A549 treated with CORT108297 at 1 μM for 4 hours (cell line): ENCODE results near the gene PCDH17. TPM values are rescaled to one million over a fixed set of nuclear protein-coding genes. Genes with fewer than 3 reads are reported as not detected.

Experiments
- total RNA-seq: library from RNA; stranded (reverse); fragments of 200-300 nt; extraction: Qiagen RNA extraction; gene quantifications from 5 replicates; pipeline ENCODE4 v1.2.3, GENCODE V29; 2022

The PCDH17 gene, protein sequence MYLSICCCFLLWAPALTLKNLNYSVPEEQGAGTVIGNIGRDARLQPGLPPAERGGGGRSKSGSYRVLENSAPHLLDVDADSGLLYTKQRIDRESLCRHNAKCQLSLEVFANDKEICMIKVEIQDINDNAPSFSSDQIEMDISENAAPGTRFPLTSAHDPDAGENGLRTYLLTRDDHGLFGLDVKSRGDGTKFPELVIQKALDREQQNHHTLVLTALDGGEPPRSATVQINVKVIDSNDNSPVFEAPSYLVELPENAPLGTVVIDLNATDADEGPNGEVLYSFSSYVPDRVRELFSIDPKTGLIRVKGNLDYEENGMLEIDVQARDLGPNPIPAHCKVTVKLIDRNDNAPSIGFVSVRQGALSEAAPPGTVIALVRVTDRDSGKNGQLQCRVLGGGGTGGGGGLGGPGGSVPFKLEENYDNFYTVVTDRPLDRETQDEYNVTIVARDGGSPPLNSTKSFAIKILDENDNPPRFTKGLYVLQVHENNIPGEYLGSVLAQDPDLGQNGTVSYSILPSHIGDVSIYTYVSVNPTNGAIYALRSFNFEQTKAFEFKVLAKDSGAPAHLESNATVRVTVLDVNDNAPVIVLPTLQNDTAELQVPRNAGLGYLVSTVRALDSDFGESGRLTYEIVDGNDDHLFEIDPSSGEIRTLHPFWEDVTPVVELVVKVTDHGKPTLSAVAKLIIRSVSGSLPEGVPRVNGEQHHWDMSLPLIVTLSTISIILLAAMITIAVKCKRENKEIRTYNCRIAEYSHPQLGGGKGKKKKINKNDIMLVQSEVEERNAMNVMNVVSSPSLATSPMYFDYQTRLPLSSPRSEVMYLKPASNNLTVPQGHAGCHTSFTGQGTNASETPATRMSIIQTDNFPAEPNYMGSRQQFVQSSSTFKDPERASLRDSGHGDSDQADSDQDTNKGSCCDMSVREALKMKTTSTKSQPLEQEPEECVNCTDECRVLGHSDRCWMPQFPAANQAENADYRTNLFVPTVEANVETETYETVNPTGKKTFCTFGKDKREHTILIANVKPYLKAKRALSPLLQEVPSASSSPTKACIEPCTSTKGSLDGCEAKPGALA (N-terminal part only)
- 0.01 to 0.04 TPM (median 0.02 TPM) in 4 of 5 replicates, not detected in the other for total RNA-seq

DNA sequence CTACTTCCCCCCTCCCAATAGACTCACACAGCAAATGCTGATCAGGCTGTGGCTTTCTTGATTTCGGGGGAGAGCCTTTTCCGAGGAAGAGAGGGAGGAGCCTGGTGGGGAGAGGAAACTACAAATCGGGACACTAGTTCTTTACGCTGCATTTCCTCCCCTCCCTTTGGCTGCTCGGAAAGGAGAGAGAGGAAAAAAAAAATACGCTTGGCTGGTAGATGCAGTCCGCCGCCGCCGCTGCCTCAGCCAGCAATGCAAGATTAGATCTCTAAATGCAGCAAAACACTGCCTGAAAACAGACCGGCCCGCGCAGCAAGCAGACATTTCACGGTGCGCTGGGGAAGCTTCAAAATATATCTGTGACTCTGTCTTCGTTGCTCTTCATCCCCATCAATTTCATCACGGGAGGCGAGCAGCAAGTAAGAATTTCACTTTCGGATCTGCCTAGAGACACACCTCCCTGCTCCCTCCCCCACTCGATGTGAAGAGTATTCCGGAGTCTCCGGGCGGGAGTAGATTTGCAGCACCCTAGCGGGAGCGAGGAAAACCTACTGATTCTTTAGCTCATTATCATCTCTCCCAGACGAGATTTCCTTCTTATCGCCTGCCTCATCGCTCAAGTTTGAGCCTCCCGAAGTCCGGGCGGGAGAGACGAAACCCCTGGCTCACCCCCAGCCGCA is at the start of gene PCDH17:
Gene PCDH17 (plus strand): TSS at position 149 of the 680 bp plus-strand sequence. CDS start 803 bp downstream, outside the sequence.

